Fibroblast of pulmonary artery (primary cell): ENCODE measurements around the gene PYCARD.
"Not testable (repeated sequence)": the region's sequence is repeated elsewhere in the genome, so short reads cannot be mapped to it uniquely, and the experiment has no call there.

Experiments used
- DNase-seq: peaks from one replicate; pipeline ENCODE4 v3.0.0-alpha.2; 2010; ENCODE audit warnings: low read depth
- H3K4me3 ChIP-seq: replicated peaks from 2 replicates; pipeline ENCODE4 v1.5.1; 2011; ENCODE audit warnings: low read depth, mild to moderate bottlenecking, control low read depth, low read length, moderate library complexity
- TF ChIP-seq, protein P1 (sequence below): IDR thresholded peaks from 2 replicates; pipeline ENCODE4 v1.5.1; 2011; ENCODE audit warnings: mild to moderate bottlenecking, control low read depth, low read length, inconsistent platforms; ENCODE audit errors: missing control alignments

The PYCARD gene

DNA sequence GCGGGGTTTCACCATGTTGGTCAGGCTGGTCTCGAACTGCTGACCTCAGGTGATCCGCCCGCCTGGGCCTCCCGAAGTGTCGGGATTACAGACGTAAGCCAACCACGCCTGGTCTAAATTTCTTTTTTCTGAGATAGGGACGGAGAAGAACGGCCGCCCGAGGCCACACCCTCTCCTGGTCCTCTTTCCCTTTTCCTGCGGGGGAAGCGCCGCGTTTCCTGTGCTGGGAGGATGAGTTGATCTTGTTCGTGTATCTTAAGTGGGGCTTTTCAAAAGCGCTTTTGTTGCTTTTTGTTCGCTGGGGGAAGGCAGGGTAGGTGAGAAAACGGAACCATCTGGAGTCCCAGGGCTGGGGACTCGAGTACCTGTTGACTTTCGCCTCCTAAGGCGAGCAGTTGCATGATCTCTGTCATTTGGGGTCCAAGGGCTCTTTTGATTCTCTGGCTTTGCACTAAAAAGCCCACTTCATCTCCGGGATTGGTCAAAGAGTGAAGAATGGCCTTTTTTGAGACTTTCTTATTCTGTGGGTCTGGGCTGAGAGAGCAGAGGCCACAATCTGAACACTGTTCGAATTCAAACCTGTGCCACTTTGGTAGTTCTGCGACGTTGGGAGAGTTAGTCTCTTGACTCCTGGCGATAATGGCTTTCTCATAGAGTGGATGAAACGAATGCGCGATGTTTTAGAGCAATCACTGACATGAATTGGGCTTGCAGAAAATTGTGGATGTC is 21.3 kb downstream of the PYCARD start:
- TF ChIP-seq, protein P1, sequence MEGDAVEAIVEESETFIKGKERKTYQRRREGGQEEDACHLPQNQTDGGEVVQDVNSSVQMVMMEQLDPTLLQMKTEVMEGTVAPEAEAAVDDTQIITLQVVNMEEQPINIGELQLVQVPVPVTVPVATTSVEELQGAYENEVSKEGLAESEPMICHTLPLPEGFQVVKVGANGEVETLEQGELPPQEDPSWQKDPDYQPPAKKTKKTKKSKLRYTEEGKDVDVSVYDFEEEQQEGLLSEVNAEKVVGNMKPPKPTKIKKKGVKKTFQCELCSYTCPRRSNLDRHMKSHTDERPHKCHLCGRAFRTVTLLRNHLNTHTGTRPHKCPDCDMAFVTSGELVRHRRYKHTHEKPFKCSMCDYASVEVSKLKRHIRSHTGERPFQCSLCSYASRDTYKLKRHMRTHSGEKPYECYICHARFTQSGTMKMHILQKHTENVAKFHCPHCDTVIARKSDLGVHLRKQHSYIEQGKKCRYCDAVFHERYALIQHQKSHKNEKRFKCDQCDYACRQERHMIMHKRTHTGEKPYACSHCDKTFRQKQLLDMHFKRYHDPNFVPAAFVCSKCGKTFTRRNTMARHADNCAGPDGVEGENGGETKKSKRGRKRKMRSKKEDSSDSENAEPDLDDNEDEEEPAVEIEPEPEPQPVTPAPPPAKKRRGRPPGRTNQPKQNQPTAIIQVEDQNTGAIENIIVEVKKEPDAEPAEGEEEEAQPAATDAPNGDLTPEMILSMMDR, result no peak
- H3K4me3 ChIP-seq, result peak overlapping the region; percentile 97
- peak; percentile 46 for DNase-seq

DNA sequence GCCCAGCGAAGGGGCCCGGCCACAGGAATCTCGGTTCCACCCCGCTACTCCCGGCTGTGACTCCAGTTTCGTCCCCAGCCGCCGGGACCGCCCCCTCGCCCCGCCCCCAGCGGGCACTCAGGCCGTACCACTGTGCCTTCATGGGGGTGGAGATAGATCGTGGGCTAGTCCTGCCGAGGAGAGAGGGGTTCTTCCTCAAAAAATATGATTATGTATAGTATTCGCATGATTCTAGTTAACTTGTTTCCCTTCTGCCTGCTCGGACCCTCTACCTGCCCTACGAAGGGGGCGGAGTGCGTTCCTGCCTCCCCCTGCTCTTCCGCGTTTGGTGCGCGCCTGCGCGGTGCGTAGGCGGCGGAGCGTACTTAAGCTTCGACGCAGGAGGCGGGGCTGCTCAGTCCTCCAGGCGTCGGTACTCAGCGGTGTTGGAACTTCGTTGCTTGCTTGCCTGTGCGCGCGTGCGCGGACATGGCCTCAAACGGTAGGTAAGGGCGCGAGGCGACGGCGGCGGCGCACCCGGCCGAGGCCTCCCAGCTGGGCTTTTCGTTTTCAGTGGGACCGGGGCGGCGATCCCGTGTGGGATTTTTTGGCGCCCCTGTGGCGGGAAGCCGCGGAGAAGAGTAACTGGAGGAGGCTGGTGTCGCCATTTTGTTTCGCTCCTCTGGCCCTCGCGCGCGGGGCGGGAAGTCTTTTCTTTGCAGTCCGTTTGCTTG is 22.7 kb downstream of the PYCARD start, which contains the start of gene FUS:
Gene FUS, plus strand, starts transcription at position 393 of the 713 bp plus-strand sequence. Its CDS starts 76 bp downstream, at position 469.
- peak; percentile 92 for DNase-seq
- peak within 1 kb of the TSS; percentile 97 for H3K4me3 ChIP-seq
- TF ChIP-seq, protein P1, result no peak

DNA sequence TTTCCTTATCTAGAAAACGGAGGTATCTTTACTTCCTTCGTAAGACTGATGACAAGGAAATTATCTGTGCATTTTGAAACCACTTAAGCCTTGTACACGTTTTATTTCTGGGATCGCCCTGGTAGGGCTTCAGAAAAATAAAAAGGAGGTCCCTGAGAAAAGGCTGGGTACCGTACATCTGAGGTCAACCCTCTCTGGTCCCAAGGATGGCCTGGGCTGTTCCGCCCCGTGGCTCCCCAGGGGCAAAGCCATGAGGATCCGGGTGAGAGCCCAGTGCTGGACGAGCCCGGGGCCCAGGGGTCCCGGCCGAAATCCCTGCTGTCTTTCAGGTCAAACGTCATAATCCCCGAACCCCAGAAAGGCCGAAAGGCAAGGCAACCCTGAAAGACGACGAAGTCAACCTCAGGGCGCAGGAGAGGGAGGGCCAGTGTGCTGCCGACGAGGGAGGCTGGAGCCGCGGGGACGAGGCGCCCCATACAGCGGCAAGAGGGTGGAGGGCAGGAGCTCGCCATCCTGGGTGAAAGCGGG is 23.3 kb downstream of the PYCARD start:
- DNase-seq, result no peak
- peak overlapping the region; percentile 97 for H3K4me3 ChIP-seq
- TF ChIP-seq, protein P1, result no peak

DNA sequence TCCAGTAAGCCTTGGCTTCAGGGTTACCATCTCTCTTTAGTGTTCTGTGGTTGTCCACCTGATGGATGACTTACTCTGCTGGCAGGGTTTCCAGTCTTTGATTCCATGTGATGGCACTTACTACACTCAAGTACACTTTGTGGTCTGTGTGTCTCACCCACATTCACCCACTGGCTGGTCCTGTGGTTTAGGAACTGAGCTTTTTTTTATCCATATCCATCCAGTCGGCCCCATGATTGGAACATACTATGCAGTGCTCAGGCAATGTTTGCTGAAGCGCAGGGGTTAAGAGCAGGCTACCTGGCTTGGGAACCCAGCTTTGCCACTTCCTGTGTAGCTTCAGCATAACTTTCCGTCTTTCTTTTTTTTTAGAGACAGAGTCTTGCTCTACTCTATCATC is 25.4 kb downstream of the PYCARD start:
- no peak overlapping the region for H3K4me3 ChIP-seq
- TF ChIP-seq, protein P1, result no peak
- DNase-seq, result no peak

DNA sequence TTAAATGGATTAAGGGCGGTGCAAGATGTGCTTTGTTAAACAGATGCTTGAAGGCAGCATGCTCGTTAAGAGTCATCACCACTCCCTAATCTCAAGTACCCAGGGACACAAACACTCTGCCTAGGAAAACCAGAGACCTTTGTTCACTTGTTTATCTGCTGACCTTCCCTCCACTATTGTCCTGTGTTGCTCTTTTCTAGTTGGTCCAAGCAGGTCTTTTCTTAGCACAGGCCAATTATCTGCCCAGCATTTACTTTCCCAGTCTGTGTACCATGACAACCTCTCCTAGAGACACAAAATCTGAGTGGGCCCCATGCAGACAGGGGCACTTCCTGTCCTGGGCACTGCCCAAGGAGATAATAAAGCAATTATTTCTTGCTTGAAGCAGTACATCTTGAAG is 32.5 kb downstream of the PYCARD start:
- DNase-seq, H3K4me3 ChIP-seq: not testable (repeated sequence)

DNA sequence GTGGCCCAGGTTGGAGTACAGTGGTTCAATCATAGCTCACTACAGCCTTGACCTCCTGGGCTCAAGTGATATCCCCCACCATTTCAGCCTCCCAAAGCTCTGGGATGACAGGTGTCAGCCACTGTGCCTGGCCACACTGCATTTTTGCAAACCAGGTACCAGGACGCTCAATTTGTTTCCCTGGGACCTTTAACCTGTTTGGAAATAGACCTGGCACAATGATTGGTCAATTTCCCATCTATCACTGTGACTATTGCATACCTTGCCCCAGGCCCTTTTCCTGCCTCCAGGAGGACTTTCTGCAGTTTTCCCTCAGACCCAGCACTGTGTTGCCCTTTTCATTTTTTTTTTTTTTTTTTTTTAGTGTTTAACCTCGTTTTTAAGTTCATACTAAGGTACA is 33.7 kb downstream of the PYCARD start:
- TF ChIP-seq, protein P1, result no peak
- DNase-seq, result no peak
- H3K4me3 ChIP-seq, result no peak overlapping the region

DNA sequence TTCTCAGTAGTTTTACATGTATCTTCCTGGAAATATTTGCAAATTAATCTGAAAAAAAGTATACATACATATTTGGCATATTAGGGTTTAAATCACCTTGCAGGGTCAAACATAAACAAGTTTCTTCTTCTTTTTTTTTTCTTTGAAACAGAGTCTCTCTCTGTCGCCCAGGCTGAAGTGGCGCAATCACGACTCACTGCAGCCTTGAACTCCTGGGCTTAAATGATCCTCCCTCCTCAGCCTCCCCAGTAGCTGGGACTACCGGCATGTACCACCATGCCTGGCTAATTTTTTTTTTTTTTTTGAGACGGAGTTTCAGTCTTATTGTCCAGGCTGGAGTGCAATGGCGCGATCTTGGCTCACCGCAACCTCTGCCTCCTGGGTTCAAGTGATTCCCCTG is 35.2 kb downstream of the PYCARD start:
- no peak for DNase-seq
- no peak overlapping the region for H3K4me3 ChIP-seq
- TF ChIP-seq, protein P1, result no peak
